Measurements from ENCODE around the gene TSPAN3.

DNA sequence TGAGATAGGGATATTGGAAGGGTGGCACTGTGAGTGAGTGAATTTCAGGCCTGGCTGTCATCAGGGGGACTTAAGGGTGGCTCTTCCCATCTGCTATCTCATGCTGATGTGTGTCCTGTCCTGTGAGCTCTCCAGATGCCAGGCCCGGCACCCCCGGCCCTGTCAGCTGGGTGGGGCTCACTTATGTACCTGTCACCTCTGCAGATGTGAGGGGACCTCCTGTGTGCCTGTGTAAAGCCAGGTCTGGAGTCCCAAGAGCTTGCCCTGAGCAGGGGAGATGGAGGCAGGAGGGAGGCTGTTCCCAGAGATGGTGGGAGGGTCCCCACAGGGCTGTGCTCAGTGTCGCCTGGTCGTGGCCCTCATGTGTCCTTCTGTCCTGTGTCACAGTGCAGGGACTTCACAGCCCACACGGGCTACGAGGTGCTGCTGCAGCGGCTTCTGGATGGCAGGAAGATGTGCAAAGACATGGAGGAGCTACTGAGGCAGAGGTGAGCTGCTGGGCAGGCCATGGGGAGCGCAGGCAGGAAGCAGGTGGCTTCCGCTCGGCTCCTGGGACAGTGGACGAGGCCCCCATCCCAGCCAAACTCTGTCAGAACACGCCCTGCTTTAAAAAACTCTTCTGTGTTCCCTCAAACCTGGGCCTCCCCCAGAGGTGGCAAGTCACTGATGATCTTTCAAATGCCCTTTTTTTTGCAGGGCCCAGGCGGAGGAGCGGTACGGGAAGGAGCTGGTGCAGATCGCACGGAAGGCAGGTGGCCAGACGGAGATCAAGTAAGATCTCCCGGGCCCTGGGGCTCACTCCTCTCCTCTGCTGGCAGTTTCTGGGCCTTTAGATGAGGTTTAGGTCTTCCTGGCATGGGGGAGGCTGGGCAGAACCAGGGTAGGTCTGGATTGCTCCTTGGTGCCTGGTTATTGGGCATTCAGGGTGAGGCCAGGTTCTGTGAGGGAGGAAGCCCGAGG is 52.9 kb downstream of the TSPAN3 start:
- TF ChIP-seq CTCF (conservative IDR thresholded peaks at IDR 0.05; ENCODE audit: low read depth, low read length) (no peak), EZH2 (IDR thresholded peaks at IDR 0.05; ENCODE audit: low read length, unreplicated experiment) (no peak), EZH2phosphoT487 (IDR thresholded peaks at IDR 0.05; ENCODE audit: borderline replicate concordance, low read length) (no peak)

Data from PC-3 (cell line).